Measurements from ENCODE around the gene OSBPL6.

OSBPL6 gene

GRCh38 chr2:178199334-178199733 lies 5.0 kb downstream of the OSBPL6 start:
- no peak for DNase-seq

DNA sequence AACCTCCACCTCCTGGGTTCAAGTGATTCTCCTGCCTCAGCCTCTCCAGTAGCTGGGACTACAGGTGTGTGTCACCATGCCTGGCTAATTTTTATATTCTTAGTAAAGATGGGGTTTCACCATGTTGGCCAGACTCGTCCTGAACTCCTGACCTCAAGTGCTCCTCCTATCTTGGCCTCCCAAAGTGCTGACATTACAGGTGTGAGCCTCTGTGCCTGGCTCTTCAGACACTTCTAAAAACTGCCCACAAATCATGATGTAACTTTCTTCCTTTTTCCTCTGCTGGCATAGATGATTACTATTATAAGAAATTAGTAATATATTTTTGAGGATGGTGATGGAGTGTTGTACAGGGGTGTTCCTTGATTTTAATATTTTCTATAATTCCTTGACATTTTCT lies 6.0 kb downstream of the OSBPL6 start:
- no peak for DNase-seq

DNA sequence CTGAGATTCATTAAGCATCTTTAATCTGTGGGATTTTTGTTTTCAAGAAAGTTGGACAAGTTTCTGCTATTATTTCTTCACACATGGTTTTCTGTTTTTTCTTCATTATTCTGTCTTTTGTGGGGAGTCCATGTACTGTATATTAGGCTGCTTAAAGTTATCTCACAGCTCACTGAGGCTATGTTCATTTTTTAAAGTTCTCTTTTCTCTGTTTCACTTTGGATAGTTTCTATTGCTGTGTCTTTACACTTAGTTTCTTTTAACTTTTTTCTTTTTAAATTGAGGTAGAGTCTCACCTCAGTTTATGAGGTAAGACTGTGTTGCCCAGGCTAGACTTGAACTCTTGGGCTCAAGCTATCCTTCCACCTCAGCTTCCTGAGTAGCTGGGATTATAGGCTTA lies 8.6 kb downstream of the OSBPL6 start:
- no peak for DNase-seq

GRCh38 chr2:178204977-178205376 lies 10.7 kb downstream of the OSBPL6 start:
- DNase-seq = no peak

GRCh38 chr2:178205853-178206521 lies 11.7 kb downstream of the OSBPL6 start:
- no peak for DNase-seq

DNA sequence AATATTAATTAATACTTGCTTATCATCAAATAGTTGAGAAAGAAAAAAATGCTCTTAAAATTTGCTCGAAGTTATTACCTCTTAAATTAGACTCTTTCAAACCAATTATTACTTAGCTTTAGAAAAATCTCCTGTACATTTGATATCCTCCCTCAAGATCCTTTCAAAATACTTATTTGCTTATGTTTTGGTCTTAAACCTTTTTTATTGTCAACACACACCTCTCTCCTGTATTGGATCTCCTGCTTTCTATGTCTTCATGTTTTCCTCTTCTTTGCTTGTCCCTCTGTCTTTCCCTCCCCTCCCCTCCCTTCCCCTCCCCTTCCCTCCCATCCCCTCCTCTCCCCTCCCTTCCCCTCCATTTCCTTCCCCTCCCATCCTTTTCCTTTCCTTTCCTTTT lies 14.0 kb downstream of the OSBPL6 start:
- DNase-seq = no peak

GRCh38 chr2:178208817-178209216 lies 14.5 kb downstream of the OSBPL6 start:
- DNase-seq = no peak

GRCh38 chr2:178211460-178211859 lies 17.1 kb downstream of the OSBPL6 start:
- DNase-seq = no peak

DNA sequence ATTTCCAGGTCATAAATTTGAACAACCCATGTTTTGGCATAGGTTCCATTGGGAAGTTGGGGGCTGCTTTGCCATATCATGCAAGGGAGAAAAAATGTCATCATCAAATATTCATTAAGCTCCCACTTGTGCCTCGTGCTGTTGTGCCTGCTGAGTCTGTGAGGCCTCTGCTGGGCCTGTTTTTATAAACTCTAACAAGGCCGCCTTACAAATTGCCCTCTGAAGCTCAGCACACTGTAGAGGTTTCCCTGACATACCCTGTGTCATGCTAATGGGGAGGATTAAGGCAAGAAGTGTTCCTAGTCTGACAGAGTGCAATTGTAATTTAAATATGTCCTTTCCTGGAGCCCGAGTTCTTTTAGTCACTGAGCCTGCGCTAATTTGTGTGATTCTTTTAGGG lies 17.6 kb downstream of the OSBPL6 start:
- no peak for DNase-seq

GRCh38 chr2:178213991-178214390 lies 19.7 kb downstream of the OSBPL6 start:
- DNase-seq = no peak

DNA sequence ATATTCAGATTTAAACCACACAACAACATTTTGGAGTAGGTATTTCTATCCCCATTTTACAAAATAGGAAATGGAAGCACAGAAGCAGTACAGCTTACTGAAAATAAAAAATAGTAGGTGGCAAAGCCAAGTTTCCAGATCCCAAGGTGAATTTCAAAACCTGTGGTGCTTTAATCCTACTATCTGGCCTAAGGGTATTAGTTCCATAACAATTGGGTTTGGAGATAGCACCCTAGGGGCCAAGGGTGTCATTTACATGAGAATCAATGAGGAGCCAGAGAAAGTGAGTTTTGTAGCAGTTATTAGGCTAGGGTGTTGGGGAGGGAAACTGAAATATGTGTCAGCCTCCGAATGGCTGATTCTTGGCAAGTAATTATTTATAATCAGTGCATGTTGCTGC lies 24.9 kb downstream of the OSBPL6 start:
- DNase-seq = no peak

- DNase-seq = no peak
Observed at GRCh38 chr2:178220814-178221213, 26.5 kb downstream of the OSBPL6 start.

GRCh38 chr2:178221556-178221955 lies 27.2 kb downstream of the OSBPL6 start:
- DNase-seq = no peak

- no peak for DNase-seq
Observed at GRCh38 chr2:178223806-178224205, 29.5 kb downstream of the OSBPL6 start.

GRCh38 chr2:178225006-178225805 lies 30.9 kb downstream of the OSBPL6 start:
- DNase-seq = no peak

GRCh38 chr2:178227187-178227586 lies 32.9 kb downstream of the OSBPL6 start:
- no peak for DNase-seq

- DNase-seq = no peak
Observed at GRCh38 chr2:178229927-178230326, 35.6 kb downstream of the OSBPL6 start.

GRCh38 chr2:178230396-178230795 lies 36.1 kb downstream of the OSBPL6 start:
- no peak for DNase-seq

DNA sequence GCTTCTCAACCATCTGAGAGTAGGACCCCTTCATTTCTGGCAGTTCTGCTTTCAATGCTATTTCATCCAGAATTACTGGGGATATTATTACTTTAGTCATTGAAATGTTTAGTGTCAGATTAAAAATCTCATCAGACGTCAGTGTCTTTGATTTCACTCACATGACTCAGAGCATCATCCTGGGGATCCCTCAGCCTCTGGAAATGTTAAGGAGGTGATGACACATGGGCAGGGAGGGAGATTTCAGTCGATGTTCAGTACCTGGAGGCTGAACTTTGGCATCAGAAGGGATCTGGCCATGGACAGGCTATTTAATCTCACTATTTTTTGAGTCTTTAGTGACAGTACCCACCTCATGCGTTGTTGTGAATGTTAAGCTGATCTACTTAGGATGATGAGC lies 39.1 kb downstream of the OSBPL6 start:
- no peak for DNase-seq

DNA sequence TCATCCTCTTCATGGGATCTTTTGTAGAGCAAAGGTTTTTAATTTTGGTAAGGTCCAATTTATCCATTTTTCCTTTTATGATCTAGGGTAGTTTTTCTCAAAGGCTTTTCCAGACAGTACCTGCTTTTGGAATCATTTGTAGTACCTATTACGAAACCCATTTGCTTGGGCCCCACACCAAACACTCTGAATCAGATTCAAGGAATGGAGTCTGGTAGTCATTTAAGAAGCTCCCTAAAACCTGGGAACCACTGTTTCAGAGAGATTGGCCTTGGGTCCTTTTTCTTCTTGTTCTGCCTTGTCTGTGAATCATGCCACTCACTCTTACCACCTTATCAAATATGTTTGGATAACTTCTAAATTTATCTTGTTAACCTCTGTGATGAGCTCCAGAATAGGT lies 40.3 kb downstream of the OSBPL6 start:
- DNase-seq = no peak

DNA sequence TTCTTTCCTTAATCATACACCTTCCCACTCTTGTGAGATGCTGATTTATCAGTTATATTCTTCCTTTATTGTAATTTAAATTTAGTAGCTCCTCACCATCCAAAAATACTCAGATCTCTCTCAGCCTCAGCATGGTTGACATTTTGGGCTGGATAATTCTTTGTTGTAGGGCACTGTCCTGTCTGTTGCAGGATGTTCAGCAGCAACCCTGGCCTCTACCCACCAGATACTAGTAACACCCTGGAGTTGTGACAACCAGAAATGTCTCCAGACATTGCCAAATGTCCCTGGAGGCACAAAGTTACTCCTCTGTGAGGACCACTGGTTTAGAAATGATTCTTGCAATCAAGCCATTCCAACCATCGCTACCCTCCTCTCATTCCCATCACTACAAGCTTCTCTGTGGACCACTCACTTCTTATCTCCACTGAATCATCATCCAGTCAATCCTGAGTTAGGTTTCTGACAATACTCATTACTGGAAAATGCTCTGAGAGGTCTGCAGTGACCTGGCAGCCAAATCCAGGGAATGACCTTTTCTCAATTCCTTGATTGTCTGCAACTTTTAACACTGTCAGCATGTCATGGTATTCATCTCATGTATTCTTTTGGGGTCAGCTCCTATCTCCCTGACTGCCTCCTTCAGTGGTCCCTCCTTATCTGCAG lies 43.3 kb downstream of the OSBPL6 start:
- DNase-seq = no peak

- no peak for DNase-seq
Observed at GRCh38 chr2:178238154-178238521, 43.8 kb downstream of the OSBPL6 start.

DNA sequence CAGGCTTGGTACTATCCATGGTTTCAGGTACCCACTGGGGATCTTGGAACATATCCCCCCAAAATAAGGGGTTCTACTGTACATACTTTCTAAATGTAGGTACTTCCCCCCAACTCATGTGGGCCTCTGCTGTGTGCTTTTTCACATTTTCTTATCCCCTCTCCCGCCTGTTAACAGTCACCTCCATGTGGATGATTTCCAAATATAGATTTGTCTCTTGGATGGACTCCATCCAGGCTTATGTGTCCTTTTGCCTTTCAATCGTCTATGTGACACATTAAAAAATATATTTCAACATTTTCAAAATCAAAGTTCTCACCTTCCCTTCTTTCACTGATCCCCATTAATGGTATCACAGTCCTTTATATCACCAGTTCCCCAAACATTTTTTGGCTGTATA lies 44.4 kb downstream of the OSBPL6 start:
- DNase-seq = no peak
